Measurements from ENCODE around the gene HEXD. TPM values are rescaled to one million over a fixed set of nuclear protein-coding genes. Genes with fewer than 3 reads are reported as not detected.

Gene HEXD
- total and polyA plus RNA-seq, 2 of the 8 experiments (the other 6 are each of a cell fraction or from before 2014, with no cell fraction given), result 20.6 to 21.8 TPM

GRCh38 chr17:82377924-82378740, 40.0 kb upstream of the HEXD start (continued):
- no peak for TF ChIP-seq RBBP5 (IDR thresholded peaks at IDR 0.05; ENCODE audit: borderline replicate concordance, low read depth, low read length)
